Parathyroid adenoma (tissue), 2 donors: ENCODE data around the gene CLPX.
"Not testable (repeated sequence)": the region's sequence is repeated elsewhere in the genome, so short reads cannot be mapped to it uniquely, and the experiment has no call there.

ENCODE experiments used
- H2AFZ ChIP-seq: fragments of 300-600 bp; sonication (generic); one replicate; pipeline ENCODE4 v1.7.0; 2017; ENCODE audit warnings: antibody characterized with exemption, mild to moderate bottlenecking
- H3K27ac ChIP-seq: fragments of 300-600 bp; sonication (generic); one replicate; pipeline ENCODE4 v1.7.0; 2017
- H3K27me3 ChIP-seq: fragments of 300-600 bp; sonication (generic); one replicate; pipeline ENCODE4 v1.7.0; 2017; ENCODE audit warnings: low read length; ENCODE audit not compliant: control insufficient read depth, insufficient read depth
- H3K36me3 ChIP-seq: fragments of 300-600 bp; sonication (generic); one replicate; pipeline ENCODE4 v1.7.0; 2017; ENCODE audit warnings: low read length; ENCODE audit not compliant: control insufficient read depth, insufficient read depth
- H3K4me1 ChIP-seq: fragments of 300-600 bp; sonication (generic); one replicate; pipeline ENCODE4 v1.7.0; 2017; ENCODE audit warnings: control low read depth
- H3K4me2 ChIP-seq: fragments of 300-600 bp; sonication (generic); one replicate; pipeline ENCODE4 v1.7.0; 2017; ENCODE audit warnings: low read length
- H3K4me3 ChIP-seq: fragments of 300-600 bp; sonication (generic); one replicate; pipeline ENCODE4 v1.7.0; 2017; ENCODE audit warnings: low read depth, low read length
- H3K79me2 ChIP-seq: fragments of 300-600 bp; sonication (generic); one replicate; pipeline ENCODE4 v1.7.0; 2017; ENCODE audit warnings: control low read depth
- H3K9ac ChIP-seq: fragments of 300-600 bp; sonication (generic); one replicate; pipeline ENCODE4 v1.7.0; 2017; ENCODE audit warnings: mild to moderate bottlenecking
- H3K9me3 ChIP-seq: fragments of 300-600 bp; sonication (generic); one replicate; pipeline ENCODE4 v1.7.0; 2017; ENCODE audit warnings: low read length; ENCODE audit not compliant: control insufficient read depth
- CTCF ChIP-seq: fragments of 300-600 bp; sonication (generic); IDR thresholded peaks from one replicate; pipeline ENCODE4 v1.7.0; 2017; ENCODE audit warnings: antibody characterized with exemption, mild to moderate bottlenecking
- donor health status: primary hyperparathyroidism.

CLPX gene

GRCh38 chr15:65102912-65103311 is 82.2 kb downstream of the CLPX start:
- Histone ChIP-seq H3K27ac (no peak overlapping the region), H3K9me3 (no peaks in the 10 kb centered on the region), H3K4me1 (no peaks in the 10 kb centered on the region), H3K36me3 (no peaks in the 10 kb centered on the region), H3K79me2 (no peaks in the 10 kb centered on the region), H3K4me2 (no peak overlapping the region), H3K4me3 (no peak overlapping the region), H3K9ac (no peak overlapping the region), H3K27me3 (no peaks in the 10 kb centered on the region), H2AFZ (no peak overlapping the region)
- no peak for TF ChIP-seq CTCF

DNA sequence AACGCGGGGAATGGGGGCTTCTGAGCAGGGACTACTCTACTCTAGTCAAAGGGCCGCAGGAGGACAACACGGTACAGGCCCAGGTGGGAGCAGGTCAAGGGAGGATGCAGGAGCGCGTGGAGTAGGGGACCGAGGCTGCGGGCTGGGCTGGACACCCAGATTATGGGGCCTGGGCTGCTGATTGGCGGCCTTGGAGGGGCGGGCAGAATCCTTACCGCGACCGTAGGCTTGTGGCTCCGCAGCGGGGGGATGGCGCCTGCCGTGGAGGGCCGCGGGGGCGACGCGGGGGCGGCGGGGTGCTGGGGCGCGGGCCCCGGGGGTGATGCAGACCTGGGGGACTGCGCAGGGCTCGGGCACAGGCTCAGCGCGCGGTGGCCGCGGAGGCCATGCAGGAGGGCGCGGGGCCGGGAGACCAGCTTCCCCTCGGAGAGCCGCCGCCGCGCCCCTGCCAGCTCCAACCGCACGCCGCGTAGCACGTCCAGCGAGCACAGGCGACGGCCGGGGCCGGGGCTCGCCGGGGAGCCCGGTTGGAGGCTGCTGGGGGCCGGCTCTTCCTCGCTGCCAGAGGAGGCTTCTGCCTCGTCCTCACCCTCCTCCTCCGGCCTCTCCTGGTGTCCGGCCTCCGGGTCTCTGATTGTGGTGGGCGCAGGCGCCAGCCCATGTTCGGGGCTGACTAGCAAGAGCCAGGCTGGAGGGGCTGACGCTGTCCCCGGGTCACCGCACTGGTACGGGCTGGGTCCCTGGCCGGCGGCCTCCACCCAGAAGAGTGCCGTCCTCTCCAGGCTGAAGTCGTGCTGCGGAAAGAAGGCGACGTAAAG is 83.0 kb downstream of the CLPX start:
- no peak overlapping the region for H2AFZ ChIP-seq
- no peak overlapping the region for H3K27ac ChIP-seq
- H3K4me1 ChIP-seq, result no peaks in the 10 kb centered on the region
- H3K4me2 ChIP-seq, result no peak overlapping the region
- no peaks in the 10 kb centered on the region for H3K27me3 ChIP-seq
- H3K9ac ChIP-seq, result no peak overlapping the region
- no peaks in the 10 kb centered on the region for H3K79me2 ChIP-seq
- no peaks in the 10 kb centered on the region for H3K36me3 ChIP-seq
- H3K9me3 ChIP-seq, result no peaks in the 10 kb centered on the region
- H3K4me3 ChIP-seq, result no peak overlapping the region
- no peak for TF ChIP-seq CTCF

DNA sequence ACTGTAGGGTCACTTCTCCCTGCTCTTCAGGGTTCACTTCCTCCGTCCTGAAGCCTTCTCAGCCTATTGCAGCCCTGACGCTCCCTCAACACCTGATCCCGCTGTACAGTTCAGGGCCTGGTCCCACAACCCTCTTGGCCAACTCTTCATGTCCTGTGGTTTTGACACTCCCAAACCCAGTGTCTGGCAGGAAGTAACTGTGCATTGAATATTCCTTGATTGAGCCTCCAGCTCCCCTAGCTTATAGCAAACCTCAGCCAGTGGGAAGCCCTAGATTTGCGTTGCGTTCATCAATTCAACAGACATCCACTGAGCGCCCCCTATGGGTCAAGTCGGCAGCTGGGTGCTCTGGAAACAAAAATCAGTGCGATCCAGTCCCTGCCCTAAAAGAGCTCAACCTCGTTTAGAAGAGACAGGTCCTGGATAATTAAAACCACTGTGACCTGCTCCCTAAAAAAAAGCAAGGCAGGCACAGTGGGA is 83.7 kb downstream of the CLPX start:
- Histone ChIP-seq H3K4me3 (no peak overlapping the region), H3K4me2 (no peak overlapping the region), H3K27me3 (no peaks in the 10 kb centered on the region), H3K4me1 (no peaks in the 10 kb centered on the region), H3K9me3 (no peaks in the 10 kb centered on the region), H3K27ac (no peak overlapping the region), H2AFZ (no peak overlapping the region), H3K79me2 (no peaks in the 10 kb centered on the region), H3K36me3 (no peaks in the 10 kb centered on the region), H3K9ac (no peak overlapping the region)
- peak; percentile 48 for TF ChIP-seq CTCF

DNA sequence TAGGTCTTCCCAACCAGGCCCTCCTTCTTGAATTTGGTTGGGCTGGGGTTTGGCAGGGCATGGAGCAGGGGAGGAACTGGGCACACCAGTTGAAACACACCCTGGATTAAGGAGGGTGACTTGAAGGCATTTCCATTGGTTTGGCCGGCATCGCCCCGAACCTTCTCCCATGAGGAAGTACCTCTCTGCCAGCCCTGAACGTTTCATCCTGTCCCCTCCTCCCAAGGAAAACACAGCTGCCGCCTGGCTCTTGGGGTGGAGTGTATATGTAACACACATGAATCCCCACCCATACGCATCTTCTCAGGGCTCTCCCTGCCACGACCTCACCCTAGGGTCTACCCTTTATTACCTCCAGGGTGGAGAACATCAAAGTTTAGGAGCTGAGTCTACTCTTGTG is 84.7 kb downstream of the CLPX start:
- no peaks in the 10 kb centered on the region for H3K9me3 ChIP-seq
- H3K4me2 ChIP-seq, result no peak overlapping the region
- no peak overlapping the region for H3K9ac ChIP-seq
- TF ChIP-seq CTCF, result no peak
- no peak overlapping the region for H3K4me3 ChIP-seq
- no peaks in the 10 kb centered on the region for H3K79me2 ChIP-seq
- H2AFZ ChIP-seq, result no peak overlapping the region
- no peak overlapping the region for H3K27ac ChIP-seq
- H3K4me1 ChIP-seq, result no peaks in the 10 kb centered on the region
- H3K27me3 ChIP-seq, result no peaks in the 10 kb centered on the region
- no peaks in the 10 kb centered on the region for H3K36me3 ChIP-seq

GRCh38 chr15:65099801-65100200 is 85.3 kb downstream of the CLPX start:
- not testable (repeated sequence) for H3K9me3 ChIP-seq, H3K36me3 ChIP-seq, H3K4me1 ChIP-seq, H3K4me2 ChIP-seq, H3K27ac ChIP-seq, H3K27me3 ChIP-seq, H3K4me3 ChIP-seq, H3K79me2 ChIP-seq, H2AFZ ChIP-seq, H3K9ac ChIP-seq
